Measurements from ENCODE around the gene TRAP1.
"Not testable (repeated sequence)": the region's sequence is repeated elsewhere in the genome, so short reads cannot be mapped to it uniquely, and the experiment has no call there.

Gene TRAP1

DNA sequence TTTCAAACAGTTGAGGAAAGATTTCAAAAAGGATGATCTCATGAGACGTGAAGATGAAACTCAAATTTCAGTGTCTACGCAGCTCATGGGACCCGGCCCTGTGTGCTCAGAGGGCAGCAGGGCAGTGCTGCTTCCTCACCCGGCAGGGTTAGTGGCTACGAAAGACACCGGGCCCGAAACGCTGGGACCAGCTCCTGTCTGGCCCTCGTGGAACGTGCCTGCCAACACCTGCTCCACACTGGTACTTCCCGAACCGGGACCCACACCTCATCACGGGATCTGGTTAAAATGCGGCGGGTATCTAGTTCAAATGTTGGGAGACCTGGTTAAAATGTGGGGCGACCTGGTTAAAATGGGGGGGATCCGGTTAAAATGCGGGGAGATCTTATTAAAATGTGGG is 44.1 kb downstream of the TRAP1 start:
- no peak for DNase-seq (ENCODE audit: low spot score)

DNA sequence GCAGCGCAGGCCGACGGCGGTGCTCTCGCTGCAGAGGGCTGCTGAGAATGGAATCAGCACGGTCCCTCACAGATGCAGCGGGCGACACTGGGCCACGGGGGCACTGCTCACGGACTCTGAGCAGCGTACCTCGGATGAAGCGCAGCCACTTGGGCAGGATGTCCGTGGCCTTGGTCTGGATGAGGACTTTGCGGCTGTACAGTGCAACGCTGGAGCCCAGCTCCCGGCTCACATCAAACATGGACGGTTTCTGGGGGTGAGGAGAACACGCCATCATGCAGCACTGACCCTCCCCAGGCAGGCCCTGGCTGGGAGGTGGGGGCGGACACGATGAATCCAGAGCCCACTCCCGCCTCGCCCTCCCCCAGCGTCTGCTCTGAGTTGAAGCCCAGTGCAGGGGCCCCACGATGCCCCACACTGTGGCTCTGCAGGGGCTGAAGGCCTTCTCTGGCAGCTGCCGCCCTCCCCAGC is 44.7 kb downstream of the TRAP1 start:
- DNase-seq (ENCODE audit: low spot score) = no peak

DNA sequence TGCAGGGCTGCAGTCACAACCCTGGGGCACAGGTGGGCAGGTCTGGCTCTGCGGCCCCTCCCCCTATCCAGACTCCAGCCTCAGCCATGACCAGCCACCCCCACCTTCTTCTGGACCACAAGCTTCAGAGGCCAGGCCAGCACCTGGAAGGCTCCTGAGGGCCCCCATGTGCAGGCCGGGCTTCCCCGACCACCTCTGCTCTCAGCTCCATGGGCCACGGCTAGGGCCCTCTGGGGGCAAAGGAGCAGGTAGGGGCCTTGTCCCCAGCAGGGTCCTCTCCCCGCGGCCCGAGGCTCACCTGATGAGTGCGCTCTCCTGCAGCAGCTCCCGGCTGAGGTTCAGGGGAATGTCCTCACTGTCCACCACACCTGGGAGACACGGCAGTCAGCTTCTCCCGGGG is 45.9 kb downstream of the TRAP1 start:
- DNase-seq (ENCODE audit: low spot score) = no peak

DNA sequence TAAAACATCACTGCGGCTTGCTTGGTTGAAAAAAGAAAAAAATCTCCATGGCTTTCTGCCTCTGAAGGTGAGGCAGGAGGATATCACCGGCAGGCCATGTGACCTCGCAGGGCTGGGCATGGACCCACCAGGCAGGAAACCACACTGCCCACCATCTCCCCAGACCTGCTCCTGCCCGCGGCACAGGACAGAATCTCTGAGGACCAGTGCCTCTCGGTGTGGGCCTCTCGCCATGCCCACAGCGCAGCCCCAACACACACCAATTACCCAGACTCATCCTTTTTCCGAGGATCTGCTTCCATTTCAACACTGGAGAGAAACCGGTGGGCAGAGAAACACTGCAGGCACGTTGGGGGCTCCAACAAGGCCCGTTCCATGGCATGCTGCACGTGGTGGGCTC is 46.6 kb downstream of the TRAP1 start:
- no peak for DNase-seq (ENCODE audit: low spot score)

GRCh38 chr16:3669082-3669481 is 48.2 kb downstream of the TRAP1 start:
- no peak for DNase-seq (ENCODE audit: low spot score)

GRCh38 chr16:3668626-3669025 is 48.7 kb downstream of the TRAP1 start:
- no peak for DNase-seq (ENCODE audit: low spot score)

- no peak for DNase-seq (ENCODE audit: low spot score)
Observed at GRCh38 chr16:3665508-3665907, 51.8 kb downstream of the TRAP1 start.

DNA sequence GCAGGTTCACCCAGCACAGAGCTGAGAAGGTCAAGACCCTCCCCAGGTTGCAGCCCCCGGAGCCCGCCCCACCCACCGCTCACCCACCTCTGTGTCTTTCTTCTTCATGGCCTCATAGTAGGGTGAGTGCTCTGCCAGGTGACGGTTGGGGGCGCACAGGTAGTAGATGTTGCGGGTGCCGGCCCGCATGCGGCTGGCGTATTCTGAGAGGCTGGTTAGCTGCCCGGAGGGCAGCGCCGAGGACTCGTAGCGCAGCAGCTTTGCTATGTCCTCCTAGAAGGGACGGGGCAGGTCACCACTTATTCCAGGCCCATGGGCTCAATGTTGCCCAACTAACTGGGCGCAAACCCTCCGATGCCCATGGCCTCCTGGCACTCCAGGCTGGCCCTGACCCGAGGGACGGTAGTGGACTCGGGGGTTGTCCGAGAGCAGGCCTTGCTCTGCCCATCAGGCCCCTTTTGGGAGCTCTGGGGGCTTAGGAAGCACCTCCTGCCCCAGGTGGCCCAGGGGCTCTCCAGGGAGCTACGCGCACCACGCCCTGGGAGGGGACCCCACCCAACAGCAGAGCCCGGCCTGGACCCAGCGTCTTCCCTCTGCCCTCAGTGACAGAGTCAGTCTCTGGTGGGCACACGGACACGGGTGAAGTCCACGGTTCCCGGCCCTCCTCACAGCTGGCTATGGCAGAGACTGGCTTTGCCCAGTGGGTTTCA is 53.0 kb downstream of the TRAP1 start:
- no peak for DNase-seq (ENCODE audit: low spot score)

- no peak for DNase-seq (ENCODE audit: low spot score)
Observed at GRCh38 chr16:3662601-3663000, 54.7 kb downstream of the TRAP1 start.

GRCh38 chr16:3661922-3662321 is 55.4 kb downstream of the TRAP1 start:
- DNase-seq (ENCODE audit: low spot score) = no peak

DNA sequence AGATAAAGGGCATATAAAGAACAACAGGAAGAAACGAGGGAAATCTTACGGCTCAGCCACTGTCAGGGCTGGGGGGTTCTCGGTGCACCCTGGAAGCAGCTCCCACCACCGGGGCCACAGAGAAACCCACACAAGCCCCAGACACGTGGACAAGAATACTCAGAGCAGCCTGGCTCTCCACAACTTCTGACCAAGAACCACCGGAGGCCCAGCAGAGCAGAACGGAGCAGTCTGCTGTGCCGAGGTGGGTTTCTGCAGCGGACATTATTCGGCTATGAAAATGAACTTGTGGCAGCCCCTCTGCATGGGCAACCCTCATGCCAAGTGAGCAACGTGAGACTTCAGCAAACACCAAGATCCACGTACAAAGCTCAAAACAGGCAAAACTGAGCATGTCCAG is 56.0 kb downstream of the TRAP1 start:
- DNase-seq (ENCODE audit: low spot score) = no peak

DNA sequence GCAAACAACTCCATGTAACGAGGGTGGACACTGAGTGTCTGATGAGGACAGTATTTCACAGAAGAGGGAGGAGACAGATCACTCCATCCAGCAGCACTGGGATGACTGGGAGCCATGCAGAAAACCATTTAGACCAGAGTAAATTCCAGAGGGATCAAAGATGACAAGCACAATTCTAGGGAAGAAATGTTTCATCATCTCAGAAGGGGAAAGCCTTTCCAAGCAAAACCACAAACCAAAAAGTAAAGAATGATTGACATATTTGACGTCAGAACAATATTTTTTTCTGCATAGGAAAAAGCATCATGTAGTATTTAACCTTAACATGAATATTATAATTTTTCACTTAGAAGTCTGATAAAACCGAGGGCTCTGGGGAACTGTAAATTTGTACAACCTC is 58.1 kb downstream of the TRAP1 start:
- no peak for DNase-seq (ENCODE audit: low spot score)

DNA sequence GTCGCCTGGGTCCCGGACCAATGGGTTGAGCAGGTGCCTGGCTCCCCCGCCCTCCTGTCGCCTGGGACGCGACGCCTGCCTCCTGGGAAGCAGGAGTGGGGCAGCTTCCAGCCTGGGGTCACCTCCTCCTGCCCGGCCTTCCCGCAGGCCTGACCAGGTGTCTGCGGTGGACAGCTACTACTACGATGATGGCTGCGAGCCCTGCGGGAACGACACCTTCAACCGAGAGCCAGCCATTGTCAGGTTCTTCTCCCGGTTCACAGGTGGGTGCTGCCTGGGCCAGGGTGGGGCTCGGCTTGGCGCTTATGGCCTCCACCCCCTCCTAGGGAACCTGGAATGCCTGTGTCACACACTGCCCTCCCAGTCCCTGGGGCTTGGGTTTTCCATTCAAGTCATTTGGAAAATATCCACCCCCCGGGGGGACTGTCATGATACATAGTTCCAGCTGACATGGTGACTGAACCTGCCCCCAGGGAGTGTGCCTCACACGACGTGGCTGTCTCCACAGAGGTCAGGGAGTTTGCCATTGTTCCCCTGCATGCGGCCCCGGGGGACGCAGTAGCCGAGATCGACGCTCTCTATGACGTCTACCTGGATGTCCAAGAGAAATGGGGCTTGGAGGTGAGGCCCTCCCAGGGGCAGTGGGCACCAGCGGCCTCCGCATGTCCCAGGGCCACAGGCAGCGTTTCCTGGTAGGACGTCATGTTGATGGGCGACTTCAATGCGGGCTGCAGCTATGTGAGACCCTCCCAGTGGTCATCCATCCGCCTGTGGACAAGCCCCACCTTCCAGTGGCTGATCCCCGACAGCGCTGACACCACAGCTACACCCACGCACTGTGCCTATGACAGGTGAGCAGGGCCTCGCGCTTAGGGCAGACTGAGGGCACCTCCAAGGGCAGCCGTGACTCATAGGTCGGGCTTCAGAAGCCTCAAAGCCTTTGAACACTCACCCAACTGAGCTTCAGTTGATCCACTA is 60.5 kb downstream of the TRAP1 start:
- DNase-seq (ENCODE audit: low spot score) = peak; percentile 36

- DNase-seq (ENCODE audit: low spot score) = not testable (repeated sequence)
Observed at GRCh38 chr16:3656160-3656490, 61.2 kb downstream of the TRAP1 start.

GRCh38 chr16:3655396-3656159 is 61.7 kb downstream of the TRAP1 start:
- no peak for DNase-seq (ENCODE audit: low spot score)

DNA sequence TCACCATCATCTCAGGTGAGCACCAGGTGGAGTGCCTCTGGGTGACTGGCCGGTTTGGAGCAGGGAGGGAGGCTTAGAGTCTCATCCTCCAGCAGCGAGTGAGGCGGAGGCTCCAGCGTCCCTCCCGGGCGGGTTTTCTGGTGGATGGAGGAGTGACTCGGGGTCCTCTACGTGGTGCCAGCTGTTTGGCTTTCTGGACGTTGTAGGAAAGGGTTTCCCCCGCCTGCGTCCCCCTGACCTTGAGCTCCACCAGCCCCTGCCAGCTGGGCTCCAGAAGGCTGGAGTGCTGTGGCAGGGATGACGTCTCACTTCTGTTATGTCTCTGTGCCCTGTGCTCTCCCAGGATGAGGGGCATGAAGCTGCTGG is 62.3 kb downstream of the TRAP1 start:
- no peak for DNase-seq (ENCODE audit: low spot score)

DNA sequence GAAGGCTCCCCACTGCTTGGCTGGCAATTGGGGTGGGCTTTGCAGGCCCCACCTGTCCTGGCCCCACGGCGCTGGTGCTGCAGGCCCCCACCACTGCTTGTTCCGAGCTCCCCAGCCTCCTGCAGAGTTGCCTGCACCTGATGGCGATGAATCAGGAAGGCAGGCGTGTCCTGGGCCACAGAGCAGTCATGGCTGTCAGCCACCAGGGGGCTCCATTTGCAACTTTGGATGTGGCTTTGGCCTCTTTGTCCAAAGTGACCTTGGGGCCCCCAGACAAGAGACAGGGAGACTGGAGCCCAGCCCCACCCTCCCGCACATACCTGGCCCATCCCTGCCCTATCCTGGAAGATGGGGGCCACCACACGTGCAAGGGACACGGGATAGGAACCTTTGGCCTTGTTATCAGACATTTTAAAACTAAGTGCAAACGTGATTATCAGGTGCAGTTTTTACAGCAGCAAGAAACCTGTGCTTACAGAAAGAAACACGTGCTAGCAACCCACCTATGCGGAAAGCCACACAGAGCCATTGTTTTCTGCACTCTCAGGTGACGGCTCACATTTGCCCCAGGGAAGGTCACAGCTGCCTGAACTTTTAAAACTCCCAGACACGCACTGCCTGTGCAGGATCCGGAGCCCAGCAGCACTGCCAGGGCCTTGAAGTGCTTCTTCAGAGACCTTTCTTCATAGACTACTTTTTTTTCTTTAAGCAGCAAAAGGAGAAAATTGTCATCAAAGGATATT is 62.9 kb downstream of the TRAP1 start, which contains the start of gene DNASE1:
DNASE1 (plus strand) TSS at position 443 of the 743 bp plus-strand sequence. CDS start 683 bp downstream, outside the sequence.
- peak; percentile 80 for DNase-seq (ENCODE audit: low spot score)

DNA sequence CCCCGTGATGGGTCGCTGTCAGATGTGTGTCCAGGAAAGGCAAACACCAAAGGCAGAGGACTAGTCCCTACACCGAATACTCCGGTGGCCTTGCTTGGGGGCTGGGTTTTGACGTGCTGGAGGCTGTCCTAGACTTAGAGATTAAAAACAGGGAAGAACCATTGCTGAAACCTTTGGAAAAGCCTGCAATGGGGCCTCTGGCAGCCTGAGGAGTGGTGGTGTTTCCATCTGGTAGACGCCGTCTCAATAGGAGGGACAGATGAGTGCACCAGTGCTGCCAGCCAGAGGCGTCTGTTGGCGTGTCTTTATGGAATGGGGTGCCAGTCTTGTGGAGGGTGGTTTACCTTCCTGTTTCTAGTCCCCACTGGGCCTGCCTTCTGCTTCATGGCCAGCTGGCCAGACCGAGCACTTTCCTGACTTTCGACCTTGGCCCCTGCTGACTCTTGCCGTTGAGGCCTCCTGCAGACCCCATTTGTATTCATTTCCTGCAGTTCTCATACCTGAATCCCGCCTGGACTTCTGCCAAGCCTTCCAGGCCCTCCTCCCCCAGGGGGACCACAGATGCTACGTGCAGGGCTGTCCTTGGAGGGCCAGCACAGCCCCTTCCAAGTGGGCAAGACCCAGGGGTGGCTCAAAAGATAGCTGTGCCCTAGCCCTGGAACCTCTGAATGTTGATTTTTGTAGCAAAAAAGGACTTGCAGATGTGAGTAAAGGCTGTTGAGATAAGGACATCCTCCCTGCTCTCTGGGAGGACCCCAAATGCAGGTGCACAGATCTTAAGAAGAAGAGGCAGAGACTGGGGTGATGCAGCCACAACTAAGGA is 64.7 kb downstream of the TRAP1 start:
- DNase-seq (ENCODE audit: low spot score) = no peak

DNA sequence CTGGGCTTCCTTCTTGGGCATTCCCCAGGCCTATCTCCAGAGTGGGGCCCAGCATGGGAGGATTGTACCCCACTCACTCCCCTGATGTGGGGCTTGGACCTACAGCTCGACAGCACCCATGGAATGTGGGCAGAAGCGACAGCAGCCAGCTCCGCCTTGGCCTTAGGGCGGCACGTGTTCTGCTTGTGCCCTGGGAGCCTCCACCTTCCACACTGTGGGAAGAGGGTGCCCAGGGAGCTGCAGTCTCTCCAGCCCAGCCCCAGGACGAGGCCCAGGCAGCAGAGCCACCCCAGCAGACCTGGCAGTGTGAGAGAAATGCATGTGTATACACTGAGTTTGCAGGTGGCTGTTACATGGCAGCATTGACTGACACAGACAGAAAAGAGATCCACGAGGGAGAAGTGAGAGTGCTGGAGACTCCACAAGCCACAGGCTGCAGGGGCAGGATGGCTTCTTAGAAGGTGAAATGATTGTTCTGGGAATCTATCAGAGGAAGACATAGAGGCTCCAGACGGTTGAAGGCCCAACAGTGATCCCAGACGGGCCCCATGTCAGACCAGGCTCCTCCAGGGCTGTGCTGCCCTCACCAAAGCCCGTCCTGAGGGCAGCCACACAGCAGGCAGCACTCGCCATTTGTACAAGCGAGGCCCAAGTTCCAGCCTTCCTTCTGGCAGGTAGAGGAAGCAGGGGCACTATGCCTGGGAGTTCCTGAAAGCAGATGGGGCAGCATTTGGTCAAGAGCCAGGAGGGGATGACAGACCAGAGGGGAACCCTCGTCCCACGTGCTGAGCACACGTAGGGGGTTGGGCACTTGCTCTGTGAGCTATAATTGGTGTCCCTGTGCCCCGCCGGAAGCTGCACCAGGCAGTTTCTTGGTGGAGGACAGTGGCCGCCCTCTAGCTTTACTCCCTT is 65.6 kb downstream of the TRAP1 start:
- no peak for DNase-seq (ENCODE audit: low spot score)
